GM18861 (cell line): ENCODE measurements around the gene C11orf68.
"Not testable (repeated sequence)": the region's sequence is repeated elsewhere in the genome, so short reads cannot be mapped to it uniquely, and the experiment has no call there.

Experiments used
- ATAC-seq: cut with Tn5 transposase; IDR thresholded peaks from one replicate; pipeline ENCODE4 v1.9.1; 2021; ENCODE audit not compliant: unreplicated experiment

The C11orf68 gene

GRCh38 chr11:65915101-65915820, 3.6 kb downstream of the C11orf68 start:
- ATAC-seq = no peak

DNA sequence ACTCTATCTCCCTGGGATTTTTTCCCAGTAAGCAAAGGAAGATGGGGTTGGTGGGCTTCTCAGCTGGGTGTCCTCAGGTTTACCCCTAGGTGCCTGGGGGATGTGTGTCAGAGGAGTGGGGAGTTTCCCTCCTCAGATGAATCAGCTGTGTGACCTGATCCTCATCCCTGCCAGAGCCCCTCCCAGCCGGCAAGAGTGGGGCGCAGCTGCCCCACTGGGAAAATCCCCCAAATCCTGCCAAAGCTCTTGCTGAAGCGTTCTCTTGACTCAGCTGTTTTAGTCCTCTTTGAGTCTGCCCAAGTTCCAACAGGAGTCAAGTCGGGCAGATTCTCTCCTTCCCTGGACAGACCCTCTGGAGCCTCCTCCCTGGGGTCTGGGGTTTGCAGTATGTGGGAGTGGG, 6.0 kb downstream of the C11orf68 start:
- ATAC-seq = no peak

DNA sequence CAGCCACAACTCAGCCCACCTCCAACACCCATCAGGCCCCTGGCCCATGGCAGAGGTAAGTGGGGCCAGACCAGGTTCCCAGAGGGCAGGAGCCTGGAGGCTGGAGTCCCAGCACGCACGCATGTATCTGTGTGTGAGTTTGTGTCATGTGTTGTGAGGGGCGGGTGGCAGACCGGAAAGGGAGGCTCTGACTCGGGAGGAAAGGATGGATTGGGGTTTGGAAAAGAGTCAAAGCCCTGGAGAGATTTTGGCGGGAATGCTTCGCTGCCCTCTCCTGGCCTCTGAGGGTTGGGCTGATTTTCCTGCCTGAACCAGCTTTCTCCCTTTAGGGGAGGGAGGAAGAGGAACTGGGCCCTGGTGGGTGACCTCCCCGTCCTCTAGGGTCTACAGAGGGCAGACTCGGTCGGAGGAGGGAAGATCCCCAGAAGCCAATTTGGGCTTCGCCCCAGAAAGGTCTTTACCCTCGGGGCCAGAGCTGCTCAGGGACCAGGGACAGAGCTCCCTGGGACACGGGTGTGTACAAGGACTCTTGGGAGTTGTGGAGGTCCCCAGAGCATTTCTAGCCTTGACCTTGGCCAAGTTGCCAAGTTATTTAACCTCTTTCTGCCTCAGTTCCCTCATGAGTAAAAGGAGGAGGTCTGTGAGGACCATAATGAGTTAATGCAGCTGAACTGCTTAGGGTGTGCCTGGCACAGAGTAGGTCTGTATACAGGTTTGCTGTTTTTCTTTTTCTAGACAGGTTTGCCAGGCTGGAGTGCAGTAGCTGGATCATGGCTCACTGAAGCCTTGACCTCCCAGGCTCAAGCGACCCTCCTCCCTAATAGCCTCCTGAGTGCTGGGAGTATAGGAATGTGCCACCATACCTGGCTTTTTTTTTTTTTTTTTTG, 6.9 kb downstream of the C11orf68 start:
- ATAC-seq = no peak

GRCh38 chr11:65907878-65908277, 11.0 kb downstream of the C11orf68 start:
- ATAC-seq = no peak

DNA sequence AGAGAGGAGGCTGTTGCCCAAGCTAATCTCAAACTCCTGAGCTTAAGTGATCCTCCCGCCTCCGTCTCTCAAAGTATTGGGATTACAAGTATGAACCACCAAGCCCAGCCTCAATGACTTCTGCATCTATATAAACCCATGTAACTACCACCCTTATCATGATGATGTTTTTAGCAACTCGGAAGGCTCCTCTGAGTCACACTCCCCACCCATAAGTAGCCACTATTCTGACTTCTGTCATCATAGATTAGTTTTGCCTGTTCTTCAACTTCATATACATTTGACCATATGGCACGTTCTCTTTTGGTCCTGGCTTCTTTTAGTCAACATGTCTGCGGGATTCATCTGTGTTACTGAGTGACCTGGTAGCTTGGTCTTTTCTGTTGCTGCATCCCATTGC, 12.3 kb downstream of the C11orf68 start:
- no peak for ATAC-seq

- ATAC-seq = no peak
Observed at GRCh38 chr11:65903715-65904114, 15.1 kb downstream of the C11orf68 start.

DNA sequence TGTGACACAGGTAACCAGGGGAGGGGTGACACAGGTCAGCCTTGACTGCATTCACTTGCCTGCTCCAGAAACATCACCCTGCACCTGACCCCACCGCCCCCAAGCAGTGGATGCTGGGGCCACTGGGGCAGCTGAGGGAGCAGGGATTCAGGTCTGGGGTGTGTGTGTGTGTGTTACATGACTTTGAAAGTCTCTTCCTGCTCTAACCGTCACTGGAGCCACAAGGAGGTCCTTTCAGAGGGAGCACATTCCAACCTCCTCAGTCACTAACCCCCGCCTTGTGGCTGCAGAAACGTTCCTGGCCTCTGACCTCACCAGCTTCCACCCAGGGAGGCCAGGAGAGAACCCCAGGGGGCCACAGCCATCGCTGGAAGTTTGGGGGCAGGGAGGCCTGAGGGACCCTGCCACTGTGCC, 15.8 kb downstream of the C11orf68 start:
- ATAC-seq = no peak

DNA sequence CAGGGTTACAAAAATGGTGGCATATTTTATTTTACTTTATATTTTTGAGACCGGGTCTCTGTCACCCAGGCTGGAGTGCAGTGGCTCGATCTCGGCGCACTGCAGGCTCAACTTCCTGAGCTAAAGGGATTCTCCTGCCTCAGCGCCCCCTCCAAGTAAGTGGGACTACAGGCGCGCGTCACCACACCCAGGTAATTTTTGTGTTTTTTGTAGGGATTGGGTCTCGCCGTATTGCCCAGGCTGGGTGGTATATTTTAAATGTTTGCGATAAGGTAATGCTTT, 18.0 kb downstream of the C11orf68 start:
- no peak for ATAC-seq

- ATAC-seq = peak; percentile 80
Observed at GRCh38 chr11:65900125-65900898, 18.6 kb downstream of the C11orf68 start, which contains the start of gene FOSL1. TSS of gene FOSL1 (minus strand) at chr11:65900388. CDS start at chr11:65900339, 49 bp downstream.

GRCh38 chr11:65899356-65900124, 19.3 kb downstream of the C11orf68 start:
- no peak for ATAC-seq

DNA sequence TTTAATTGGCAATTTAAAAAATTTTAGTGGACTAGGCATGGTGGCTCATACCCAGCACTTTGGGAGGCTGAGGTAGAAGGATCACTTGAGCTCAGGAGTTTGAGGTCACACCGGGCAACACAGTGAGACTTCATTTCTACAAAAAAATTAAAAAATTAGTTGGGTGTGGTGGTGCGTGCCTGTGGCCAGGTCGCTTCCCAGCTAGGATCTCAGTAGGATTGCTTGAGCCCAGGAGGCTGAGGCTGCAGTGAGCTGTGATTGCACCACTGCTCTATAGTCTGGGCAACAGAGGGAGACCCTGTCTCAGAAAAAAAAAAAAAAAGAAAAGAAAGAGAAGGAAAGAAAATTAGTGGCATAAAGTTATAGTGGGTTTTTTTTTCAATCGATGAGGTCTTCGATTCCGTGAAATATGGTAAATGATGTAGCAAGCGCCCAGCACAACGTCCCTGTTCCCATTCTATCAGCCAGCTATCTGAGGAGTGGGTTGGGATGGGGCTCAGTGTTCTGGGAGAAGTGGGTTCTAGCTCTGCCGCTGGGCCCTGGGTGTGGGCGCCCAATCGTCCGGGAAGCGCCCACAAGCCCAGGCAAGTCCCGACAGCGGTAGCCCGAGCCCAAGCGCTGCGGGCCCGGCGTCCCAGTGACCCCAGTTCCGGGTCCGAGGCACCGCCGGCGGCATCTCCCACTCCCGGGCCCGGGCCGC, 20.1 kb downstream of the C11orf68 start:
- ATAC-seq = no peak

- ATAC-seq = no peak
Observed at GRCh38 chr11:65897020-65897471, 21.8 kb downstream of the C11orf68 start.

- ATAC-seq = no peak
Observed at GRCh38 chr11:65896034-65896999, 22.5 kb downstream of the C11orf68 start.

DNA sequence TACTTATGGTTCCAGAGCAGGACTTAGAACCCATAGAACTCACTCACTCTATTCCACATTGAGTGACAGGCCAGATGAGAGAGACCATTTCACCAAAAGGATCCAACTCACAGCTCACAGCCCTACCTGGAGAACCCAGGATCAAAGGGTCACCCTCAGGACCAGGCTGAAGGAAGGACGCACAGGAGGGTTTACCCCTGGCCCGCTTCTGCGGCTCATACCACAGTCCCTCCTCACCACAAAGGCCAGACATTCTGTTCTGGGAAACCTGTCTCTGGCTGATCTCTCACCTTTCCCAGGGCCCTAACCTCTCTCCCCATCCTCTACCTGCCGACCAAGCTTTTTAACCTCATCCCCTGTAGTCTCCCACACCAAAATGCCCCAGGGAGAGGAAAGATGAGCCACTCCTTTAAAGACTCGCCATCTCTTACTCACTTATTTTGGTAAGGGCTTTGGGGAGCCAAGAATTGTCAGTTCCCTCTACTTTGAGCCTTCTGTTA, 23.3 kb downstream of the C11orf68 start:
- ATAC-seq = no peak

GRCh38 chr11:65894034-65894591, 24.7 kb downstream of the C11orf68 start:
- ATAC-seq = no peak

GRCh38 chr11:65892661-65893317, 26.1 kb downstream of the C11orf68 start:
- ATAC-seq = no peak

DNA sequence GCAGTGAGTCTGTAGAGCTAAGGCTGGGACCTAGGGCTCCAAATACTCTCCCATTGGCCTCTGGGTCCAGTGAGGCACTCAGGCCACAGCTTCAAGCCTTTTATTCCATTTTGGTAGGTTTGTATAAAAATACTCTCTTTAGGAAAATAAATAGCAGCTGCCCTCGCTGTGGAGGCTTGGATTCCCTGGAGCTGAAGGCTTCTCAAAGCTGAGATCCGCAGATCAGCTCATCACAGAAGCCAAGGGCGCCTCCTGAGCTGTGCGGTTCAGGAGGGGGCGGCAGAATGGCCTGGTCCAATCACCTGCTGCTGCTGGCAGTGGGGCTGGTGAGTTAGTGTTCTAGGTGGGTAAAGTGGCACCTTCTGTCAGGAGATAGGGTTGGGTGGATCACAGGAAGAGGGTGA, 26.7 kb downstream of the C11orf68 start:
- ATAC-seq = not testable (repeated sequence)
